Smooth muscle cell (in vitro differentiated cells): ENCODE measurements around the gene RUNDC3A. TPM values are rescaled to one million over a fixed set of nuclear protein-coding genes. Genes with fewer than 3 reads are reported as not detected.

Experiments
- DNase-seq: peaks from one replicate; lab custom pipeline; 2025; ENCODE audit not compliant: unreplicated experiment; lab: John Stamatoyannopoulos, UW
- H2AFZ ChIP-seq: fragments of 200-600 bp; sonication (generic); 2 replicates; pipeline ENCODE4 v1.6.0; 2016; ENCODE audit warnings: antibody characterized with exemption, low read depth, mild to moderate bottlenecking
- H3F3A ChIP-seq: fragments of 200-600 bp; sonication (generic); 2 replicates; pipeline ENCODE4 v1.6.0; 2017; ENCODE audit warnings: antibody characterized with exemption, low read depth
- H3K27ac ChIP-seq: fragments of 200-600 bp; sonication (generic); 2 replicates; pipeline ENCODE4 v1.5.1; 2016; ENCODE audit warnings: low read depth, mild to moderate bottlenecking
- H3K27me3 ChIP-seq: fragments of 200-600 bp; sonication (generic); 2 replicates; pipeline ENCODE4 v1.6.1; 2016; ENCODE audit warnings: low read depth, mild to moderate bottlenecking
- H3K36me3 ChIP-seq: fragments of 200-600 bp; sonication (generic); 2 replicates; pipeline ENCODE4 v1.5.1; 2016; ENCODE audit warnings: low read depth
- H3K4me1 ChIP-seq: fragments of 200-600 bp; sonication (generic); 2 replicates; pipeline ENCODE4 v1.5.1; 2016; ENCODE audit warnings: low read depth
- H3K4me2 ChIP-seq: fragments of 200-600 bp; sonication (generic); 2 replicates; pipeline ENCODE4 v1.6.0; 2016; ENCODE audit warnings: mild to moderate bottlenecking
- H3K4me3 ChIP-seq: fragments of 200-600 bp; sonication (generic); 2 replicates; pipeline ENCODE4 v1.5.1; 2016; ENCODE audit warnings: mild to moderate bottlenecking
- H3K79me2 ChIP-seq: fragments of 200-600 bp; sonication (generic); 2 replicates; pipeline ENCODE4 v1.6.0; 2016; ENCODE audit warnings: low read depth, mild to moderate bottlenecking
- H3K9ac ChIP-seq: fragments of 200-600 bp; sonication (generic); 2 replicates; pipeline ENCODE4 v1.6.0; 2016; ENCODE audit warnings: low read depth
- H3K9me3 ChIP-seq: fragments of 200-600 bp; sonication (generic); replicated peaks from 2 replicates; pipeline ENCODE4 v1.5.1; 2016; ENCODE audit warnings: low read depth
- H4K20me1 ChIP-seq: fragments of 200-600 bp; sonication (generic); 2 replicates; pipeline ENCODE4 v1.6.0; 2016; ENCODE audit warnings: low read depth
- CTCF ChIP-seq: fragments of 200-600 bp; sonication (generic); IDR thresholded peaks from 2 replicates; pipeline ENCODE4 v1.5.1; 2017; ENCODE audit warnings: borderline replicate concordance, mild to moderate bottlenecking, antibody characterized with exemption; ENCODE audit not compliant: insufficient read depth, poor library complexity, severe bottlenecking
- WGBS: methylation state at CpG from one replicate; pipeline ENCODE4 v1.1.7; 2016; ENCODE audit warnings: low lambda C conversion rate; 5-methylcytosine and 5-hydroxymethylcytosine counted together
- polyA plus RNA-seq: library from polyadenylated mRNA; unstranded; fragments of >200 nt; fragmentation: Nextera tagmentation; extraction: Ambion mirVana; gene quantifications from 2 replicates; pipeline ENCODE4 v1.2.1, GENCODE V29; 2016
- total RNA-seq: library from RNA; depleted of rRNA; stranded (reverse); fragments of >200 nt; gene quantifications from 2 replicates; pipeline ENCODE4 v1.2.3, GENCODE V29; 2014

Gene RUNDC3A
- total and polyA plus RNA-seq, 2 experiments from 2014 or later, result 0.21 to 0.36 TPM

- no peak for DNase-seq
- Histone ChIP-seq H3K4me3 (no peak overlapping the region), H3F3A (no peaks in the 10 kb centered on the region), H3K9me3 (no peaks in the 10 kb centered on the region), H3K27me3 (no peaks in the 10 kb centered on the region), H3K9ac (no peak overlapping the region), H2AFZ (no peak overlapping the region), H3K4me2 (no peak overlapping the region), H4K20me1 (no peaks in the 10 kb centered on the region), H3K79me2 (no peaks in the 10 kb centered on the region), H3K36me3 (no peaks in the 10 kb centered on the region), H3K4me1 (no peaks in the 10 kb centered on the region), H3K27ac (no peak overlapping the region)
- no peak for TF ChIP-seq CTCF
- WGBS, result 85% methylated on average over 13 of the region's 13 CpGs
Observed at GRCh38 chr17:44272321-44272951, 36.0 kb upstream of the RUNDC3A start.

GRCh38 chr17:44272954-44273353, 35.4 kb upstream of the RUNDC3A start:
- Histone ChIP-seq H3K27ac (no peak overlapping the region), H3K4me3 (no peak overlapping the region), H2AFZ (no peak overlapping the region), H3K27me3 (no peaks in the 10 kb centered on the region), H3K4me2 (no peak overlapping the region), H3K4me1 (no peaks in the 10 kb centered on the region), H3K36me3 (no peaks in the 10 kb centered on the region), H3K9ac (no peak overlapping the region), H3K79me2 (no peaks in the 10 kb centered on the region), H3F3A (no peaks in the 10 kb centered on the region), H3K9me3 (no peaks in the 10 kb centered on the region), H4K20me1 (no peaks in the 10 kb centered on the region)
- TF ChIP-seq CTCF, result no peak
- 87% methylated on average over 6 of the region's 6 CpGs for WGBS
- DNase-seq, result no peak

- no peaks in the 10 kb centered on the region for H4K20me1 ChIP-seq
- H3K9me3 ChIP-seq, result no peaks in the 10 kb centered on the region
- H3K27me3 ChIP-seq, result no peaks in the 10 kb centered on the region
- no peaks in the 10 kb centered on the region for H3K4me1 ChIP-seq
- no peaks in the 10 kb centered on the region for H3F3A ChIP-seq
- no peak overlapping the region for H3K4me2 ChIP-seq
- H3K4me3 ChIP-seq, result no peak overlapping the region
- no peak overlapping the region for H2AFZ ChIP-seq
- TF ChIP-seq CTCF, result no peak
- no peak overlapping the region for H3K9ac ChIP-seq
- H3K27ac ChIP-seq, result no peak overlapping the region
- 66% methylated on average over 5 of the region's 5 CpGs for WGBS
- no peaks in the 10 kb centered on the region for H3K36me3 ChIP-seq
- H3K79me2 ChIP-seq, result no peaks in the 10 kb centered on the region
- DNase-seq, result no peak
Observed at GRCh38 chr17:44273607-44274006, 34.8 kb upstream of the RUNDC3A start.

DNA sequence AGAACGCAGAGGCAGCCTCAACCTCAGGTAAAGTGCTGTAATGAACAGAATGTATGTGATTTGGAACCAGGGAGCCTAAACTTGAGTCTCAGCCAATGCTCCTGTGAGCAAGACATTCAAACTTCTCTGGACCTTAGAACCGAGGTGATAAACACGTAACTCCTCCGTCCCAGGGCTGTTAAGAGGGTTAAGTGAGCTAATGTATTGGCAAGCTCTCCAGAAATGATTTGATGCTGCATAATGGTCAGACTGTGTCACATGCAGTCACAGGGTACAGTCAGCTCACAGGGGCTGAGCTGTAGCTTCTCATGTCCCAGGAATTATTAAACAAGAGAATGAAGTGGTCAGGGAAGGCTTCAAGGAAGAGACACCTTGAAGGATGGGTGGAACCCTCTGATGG, 30.4 kb upstream of the RUNDC3A start:
- WGBS, result 87% methylated on average over 4 of the region's 4 CpGs
- H3K4me2 ChIP-seq, result no peak overlapping the region
- no peaks in the 10 kb centered on the region for H4K20me1 ChIP-seq
- H3F3A ChIP-seq, result no peaks in the 10 kb centered on the region
- no peak overlapping the region for H3K27ac ChIP-seq
- H3K4me1 ChIP-seq, result no peaks in the 10 kb centered on the region
- no peak for DNase-seq
- no peaks in the 10 kb centered on the region for H3K79me2 ChIP-seq
- no peak for TF ChIP-seq CTCF
- H2AFZ ChIP-seq, result no peak overlapping the region
- H3K36me3 ChIP-seq, result no peaks in the 10 kb centered on the region
- H3K4me3 ChIP-seq, result no peak overlapping the region
- no peaks in the 10 kb centered on the region for H3K9me3 ChIP-seq
- no peaks in the 10 kb centered on the region for H3K27me3 ChIP-seq
- H3K9ac ChIP-seq, result no peak overlapping the region
